GM19438 (cell line): ENCODE measurements around the gene NOXA1.
"Not testable (repeated sequence)": the region's sequence is repeated elsewhere in the genome, so short reads cannot be mapped to it uniquely, and the experiment has no call there.

Experiments used
- ATAC-seq: cut with Tn5 transposase; IDR thresholded peaks from one replicate; pipeline ENCODE4 v1.9.1; 2021; ENCODE audit warnings: low read depth; ENCODE audit not compliant: unreplicated experiment

NOXA1 gene

GRCh38 chr9:137422604-137423513 is at the start of gene NOXA1, which contains the start of gene EXD3:
TSS of gene NOXA1 (plus strand) at chr9:137423393. CDS start at chr9:137423530, 137 bp downstream.
TSS of gene EXD3 (minus strand) at chr9:137423162. CDS start at chr9:137395357, 27,805 bp downstream.
- peak; percentile 54 for ATAC-seq

- ATAC-seq: no peak
These were observed 49.6 kb upstream of the NOXA1 start for GRCh38 chr9:137373611-137373980.

GRCh38 chr9:137374131-137374845 is 48.9 kb upstream of the NOXA1 start:
- ATAC-seq: no peak

GRCh38 chr9:137375321-137376058 is 47.7 kb upstream of the NOXA1 start:
- ATAC-seq: no peak

- ATAC-seq: no peak
These were observed 46.8 kb upstream of the NOXA1 start for GRCh38 chr9:137376386-137376785.

GRCh38 chr9:137378688-137379410 is 44.3 kb upstream of the NOXA1 start:
- not testable (repeated sequence) for ATAC-seq

GRCh38 chr9:137379761-137380161 is 43.4 kb upstream of the NOXA1 start:
- no peak for ATAC-seq

GRCh38 chr9:137380171-137380570 is 43.0 kb upstream of the NOXA1 start:
- no peak for ATAC-seq

GRCh38 chr9:137380606-137381005 is 42.6 kb upstream of the NOXA1 start:
- no peak for ATAC-seq

GRCh38 chr9:137381501-137382443 is 41.4 kb upstream of the NOXA1 start:
- no peak for ATAC-seq

- no peak for ATAC-seq
These were observed 40.6 kb upstream of the NOXA1 start for GRCh38 chr9:137382444-137383080.

GRCh38 chr9:137383081-137383783 is 40.0 kb upstream of the NOXA1 start:
- ATAC-seq: no peak

- no peak for ATAC-seq
These were observed 39.1 kb upstream of the NOXA1 start for GRCh38 chr9:137383784-137384756.

- no peak for ATAC-seq
These were observed 38.0 kb upstream of the NOXA1 start for GRCh38 chr9:137385061-137385655.

GRCh38 chr9:137386507-137387113 is 36.6 kb upstream of the NOXA1 start:
- not testable (repeated sequence) for ATAC-seq
